Measurements from ENCODE around the gene PHYHIPL. TPM values are rescaled to one million over a fixed set of nuclear protein-coding genes. Genes with fewer than 3 reads are reported as not detected.

PHYHIPL gene
- total RNA-seq, 1 experiment from 2014 or later, result not detected

- no peak for DNase-seq (ENCODE audit: low read depth)
Measured at GRCh38 chr10:59290448-59290847, 114.0 kb downstream of the PHYHIPL start.

Other genes with a start within 250 kb of the PHYHIPL start
- 0.46 and 2.4 TPM in 2 replicates for gene FAM13C, start 185.9 kb downstream of the PHYHIPL start, total RNA-seq (2014; rRNA removed; shearing (Covaris generic))

Measured in Daoy (cell line).